ENCODE results near the gene MTFR1L. TPM values are rescaled to one million over a fixed set of nuclear protein-coding genes. Genes with fewer than 3 reads are reported as not detected.

MTFR1L gene
- total and polyA plus RNA-seq, 9 of the 15 experiments (the other 6 are each of a cell fraction or from before 2014, with no cell fraction given) = 41.4 to 98.5 (median 53.7) TPM

DNA sequence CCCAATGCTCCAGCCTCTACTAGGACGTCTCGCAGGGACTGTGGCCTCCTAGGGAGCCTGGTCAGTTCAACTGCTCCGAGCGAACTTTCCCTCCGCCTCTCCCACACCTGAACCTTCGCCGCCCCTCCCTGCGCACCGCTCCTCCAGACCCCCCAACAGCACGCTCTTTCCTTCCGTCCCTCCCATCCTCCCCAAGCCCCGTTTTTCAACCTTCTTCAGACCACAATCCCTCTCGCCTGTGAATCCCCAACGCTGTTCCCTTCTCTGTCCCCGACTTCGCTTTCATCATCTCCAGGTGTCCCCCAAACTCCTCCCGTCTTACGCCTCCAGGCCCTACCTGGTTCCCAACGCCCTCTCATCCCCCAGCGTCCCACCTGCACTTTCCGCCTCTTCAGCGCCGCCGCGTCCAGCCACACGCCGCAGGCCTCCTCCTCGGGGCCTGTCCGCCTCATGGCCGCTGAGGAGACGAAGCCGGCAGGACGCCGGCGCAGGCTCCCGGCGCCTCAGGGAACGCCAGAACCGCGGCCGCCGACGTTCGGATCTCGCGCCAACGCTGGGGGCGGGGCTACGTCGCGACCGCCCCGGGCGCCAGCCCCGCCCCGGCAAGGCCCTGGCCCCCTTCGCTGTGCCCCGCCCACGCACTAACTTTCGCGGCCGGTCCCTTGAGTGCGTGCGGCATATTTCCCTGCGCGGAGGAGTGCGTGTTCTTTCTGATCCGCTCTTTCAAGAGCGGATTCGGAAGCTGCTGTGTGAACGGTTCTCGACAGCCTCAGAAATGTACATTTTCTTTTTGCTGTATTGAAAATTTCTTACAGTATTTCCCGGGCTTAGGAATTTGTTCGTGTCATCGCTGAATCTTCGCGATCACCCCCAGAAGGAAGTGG lies 39.4 kb downstream of the MTFR1L start, which contains the start of gene AUNIP (continued):
- TF ChIP-seq CBFB (CRISPR knock-in tag; IDR thresholded peaks at IDR 0.05) (peak; percentile 58; the same call in 1 of the 2 replicates), HDAC2 (IDR thresholded peaks at IDR 0.05) (no peak; the same call in none of the 2 replicates), SIN3A (IDR thresholded peaks at IDR 0.05; ENCODE audit: borderline replicate concordance in 2 of 2, control insufficient read depth in 1 of 2, low read depth in 2 of 2, low read length in 2 of 2) (peak; percentile 59 to 93; a peak in 3 of 4 replicates), HNRNPLL (IDR thresholded peaks at IDR 0.05; ENCODE audit: low read depth, low read length, poor library complexity, severe bottlenecking) (peak; percentile 92), CSDE1 (IDR thresholded peaks at IDR 0.05) (peak; percentile 76 to 82; a peak in 3 of 4 replicates), SOX6 (IDR thresholded peaks at IDR 0.05) (peak; percentile 58), ZNF174 (CRISPR knock-in tag; IDR thresholded peaks at IDR 0.05) (no peak), NFRKB (IDR thresholded peaks at IDR 0.05; ENCODE audit: low read depth) (peak; percentile 86), KLF13 (tag; IDR thresholded peaks at IDR 0.05; ENCODE audit: borderline replicate concordance, low read depth) (peak; percentile 71), MXI1 (IDR thresholded peaks at IDR 0.05; ENCODE audit: low read depth, low read length) (peak; percentile 77; the same call in 1 of the 2 replicates), TEAD2 (tag; IDR thresholded peaks at IDR 0.05) (no peak), ADNP (tag; IDR thresholded peaks at IDR 0.05) (no peak)
- TF ChIP-seq, protein P1, sequence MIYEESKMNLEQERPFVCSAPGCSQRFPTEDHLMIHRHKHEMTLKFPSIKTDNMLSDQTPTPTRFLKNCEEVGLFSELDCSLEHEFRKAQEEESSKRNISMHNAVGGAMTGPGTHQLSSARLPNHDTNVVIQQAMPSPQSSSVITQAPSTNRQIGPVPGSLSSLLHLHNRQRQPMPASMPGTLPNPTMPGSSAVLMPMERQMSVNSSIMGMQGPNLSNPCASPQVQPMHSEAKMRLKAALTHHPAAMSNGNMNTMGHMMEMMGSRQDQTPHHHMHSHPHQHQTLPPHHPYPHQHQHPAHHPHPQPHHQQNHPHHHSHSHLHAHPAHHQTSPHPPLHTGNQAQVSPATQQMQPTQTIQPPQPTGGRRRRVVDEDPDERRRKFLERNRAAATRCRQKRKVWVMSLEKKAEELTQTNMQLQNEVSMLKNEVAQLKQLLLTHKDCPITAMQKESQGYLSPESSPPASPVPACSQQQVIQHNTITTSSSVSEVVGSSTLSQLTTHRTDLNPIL (CRISPR knock-in tag; IDR thresholded peaks at IDR 0.05) = no peak
- TF ChIP-seq, protein P2, sequence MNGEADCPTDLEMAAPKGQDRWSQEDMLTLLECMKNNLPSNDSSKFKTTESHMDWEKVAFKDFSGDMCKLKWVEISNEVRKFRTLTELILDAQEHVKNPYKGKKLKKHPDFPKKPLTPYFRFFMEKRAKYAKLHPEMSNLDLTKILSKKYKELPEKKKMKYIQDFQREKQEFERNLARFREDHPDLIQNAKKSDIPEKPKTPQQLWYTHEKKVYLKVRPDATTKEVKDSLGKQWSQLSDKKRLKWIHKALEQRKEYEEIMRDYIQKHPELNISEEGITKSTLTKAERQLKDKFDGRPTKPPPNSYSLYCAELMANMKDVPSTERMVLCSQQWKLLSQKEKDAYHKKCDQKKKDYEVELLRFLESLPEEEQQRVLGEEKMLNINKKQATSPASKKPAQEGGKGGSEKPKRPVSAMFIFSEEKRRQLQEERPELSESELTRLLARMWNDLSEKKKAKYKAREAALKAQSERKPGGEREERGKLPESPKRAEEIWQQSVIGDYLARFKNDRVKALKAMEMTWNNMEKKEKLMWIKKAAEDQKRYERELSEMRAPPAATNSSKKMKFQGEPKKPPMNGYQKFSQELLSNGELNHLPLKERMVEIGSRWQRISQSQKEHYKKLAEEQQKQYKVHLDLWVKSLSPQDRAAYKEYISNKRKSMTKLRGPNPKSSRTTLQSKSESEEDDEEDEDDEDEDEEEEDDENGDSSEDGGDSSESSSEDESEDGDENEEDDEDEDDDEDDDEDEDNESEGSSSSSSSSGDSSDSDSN (IDR thresholded peaks at IDR 0.05; ENCODE audit: borderline replicate concordance in 1 of 2, low read depth in 2 of 2, low read length in 2 of 2) = peak; percentile 88 to 89; a peak in 3 of 4 replicates
- TF ChIP-seq, protein P3, sequence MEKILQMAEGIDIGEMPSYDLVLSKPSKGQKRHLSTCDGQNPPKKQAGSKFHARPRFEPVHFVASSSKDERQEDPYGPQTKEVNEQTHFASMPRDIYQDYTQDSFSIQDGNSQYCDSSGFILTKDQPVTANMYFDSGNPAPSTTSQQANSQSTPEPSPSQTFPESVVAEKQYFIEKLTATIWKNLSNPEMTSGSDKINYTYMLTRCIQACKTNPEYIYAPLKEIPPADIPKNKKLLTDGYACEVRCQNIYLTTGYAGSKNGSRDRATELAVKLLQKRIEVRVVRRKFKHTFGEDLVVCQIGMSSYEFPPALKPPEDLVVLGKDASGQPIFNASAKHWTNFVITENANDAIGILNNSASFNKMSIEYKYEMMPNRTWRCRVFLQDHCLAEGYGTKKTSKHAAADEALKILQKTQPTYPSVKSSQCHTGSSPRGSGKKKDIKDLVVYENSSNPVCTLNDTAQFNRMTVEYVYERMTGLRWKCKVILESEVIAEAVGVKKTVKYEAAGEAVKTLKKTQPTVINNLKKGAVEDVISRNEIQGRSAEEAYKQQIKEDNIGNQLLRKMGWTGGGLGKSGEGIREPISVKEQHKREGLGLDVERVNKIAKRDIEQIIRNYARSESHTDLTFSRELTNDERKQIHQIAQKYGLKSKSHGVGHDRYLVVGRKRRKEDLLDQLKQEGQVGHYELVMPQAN (IDR thresholded peaks at IDR 0.05; ENCODE audit: borderline replicate concordance) = peak; percentile 99
- TF ChIP-seq, protein P4, sequence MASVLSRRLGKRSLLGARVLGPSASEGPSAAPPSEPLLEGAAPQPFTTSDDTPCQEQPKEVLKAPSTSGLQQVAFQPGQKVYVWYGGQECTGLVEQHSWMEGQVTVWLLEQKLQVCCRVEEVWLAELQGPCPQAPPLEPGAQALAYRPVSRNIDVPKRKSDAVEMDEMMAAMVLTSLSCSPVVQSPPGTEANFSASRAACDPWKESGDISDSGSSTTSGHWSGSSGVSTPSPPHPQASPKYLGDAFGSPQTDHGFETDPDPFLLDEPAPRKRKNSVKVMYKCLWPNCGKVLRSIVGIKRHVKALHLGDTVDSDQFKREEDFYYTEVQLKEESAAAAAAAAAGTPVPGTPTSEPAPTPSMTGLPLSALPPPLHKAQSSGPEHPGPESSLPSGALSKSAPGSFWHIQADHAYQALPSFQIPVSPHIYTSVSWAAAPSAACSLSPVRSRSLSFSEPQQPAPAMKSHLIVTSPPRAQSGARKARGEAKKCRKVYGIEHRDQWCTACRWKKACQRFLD (CRISPR knock-in tag; IDR thresholded peaks at IDR 0.05) = peak; percentile 79
